ENCODE results near the gene EIF5.

DNA sequence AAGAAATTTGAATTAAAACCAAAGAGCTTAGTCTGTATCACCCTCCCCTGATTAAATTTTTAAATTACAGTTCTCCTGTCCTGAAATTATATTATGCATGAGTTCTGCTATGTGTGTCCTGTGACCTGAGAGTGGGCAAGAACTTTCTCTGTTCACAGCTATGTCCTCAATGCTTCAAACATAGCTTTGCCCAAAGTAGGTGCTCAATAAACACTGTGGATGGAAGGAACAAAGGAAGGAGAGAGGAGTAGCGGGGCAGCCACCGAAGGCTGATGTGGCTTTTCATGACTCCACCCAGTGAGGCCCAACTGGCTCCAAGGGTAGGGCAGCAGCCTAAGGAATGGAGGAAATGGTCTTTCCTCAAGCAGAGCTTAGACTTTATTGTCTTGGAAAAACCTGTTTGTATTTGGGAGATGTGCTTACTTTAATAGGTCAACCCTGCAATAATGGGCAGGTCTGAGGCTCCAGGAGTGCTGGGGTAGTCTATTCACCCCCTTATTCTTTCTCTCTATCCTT is 43.5 kb downstream of the EIF5 start:
- TF ChIP-seq, protein P1, sequence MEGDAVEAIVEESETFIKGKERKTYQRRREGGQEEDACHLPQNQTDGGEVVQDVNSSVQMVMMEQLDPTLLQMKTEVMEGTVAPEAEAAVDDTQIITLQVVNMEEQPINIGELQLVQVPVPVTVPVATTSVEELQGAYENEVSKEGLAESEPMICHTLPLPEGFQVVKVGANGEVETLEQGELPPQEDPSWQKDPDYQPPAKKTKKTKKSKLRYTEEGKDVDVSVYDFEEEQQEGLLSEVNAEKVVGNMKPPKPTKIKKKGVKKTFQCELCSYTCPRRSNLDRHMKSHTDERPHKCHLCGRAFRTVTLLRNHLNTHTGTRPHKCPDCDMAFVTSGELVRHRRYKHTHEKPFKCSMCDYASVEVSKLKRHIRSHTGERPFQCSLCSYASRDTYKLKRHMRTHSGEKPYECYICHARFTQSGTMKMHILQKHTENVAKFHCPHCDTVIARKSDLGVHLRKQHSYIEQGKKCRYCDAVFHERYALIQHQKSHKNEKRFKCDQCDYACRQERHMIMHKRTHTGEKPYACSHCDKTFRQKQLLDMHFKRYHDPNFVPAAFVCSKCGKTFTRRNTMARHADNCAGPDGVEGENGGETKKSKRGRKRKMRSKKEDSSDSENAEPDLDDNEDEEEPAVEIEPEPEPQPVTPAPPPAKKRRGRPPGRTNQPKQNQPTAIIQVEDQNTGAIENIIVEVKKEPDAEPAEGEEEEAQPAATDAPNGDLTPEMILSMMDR (conservative IDR thresholded peaks at IDR 0.05; ENCODE audit: low read length): no peak
- TF ChIP-seq EZH2phosphoT487 (IDR thresholded peaks at IDR 0.05; ENCODE audit: borderline replicate concordance, low read depth, low read length): no peak

All from OCI-LY7 (cell line).